Measurements from ENCODE around the gene OR1J1.

The OR1J1 gene, protein sequence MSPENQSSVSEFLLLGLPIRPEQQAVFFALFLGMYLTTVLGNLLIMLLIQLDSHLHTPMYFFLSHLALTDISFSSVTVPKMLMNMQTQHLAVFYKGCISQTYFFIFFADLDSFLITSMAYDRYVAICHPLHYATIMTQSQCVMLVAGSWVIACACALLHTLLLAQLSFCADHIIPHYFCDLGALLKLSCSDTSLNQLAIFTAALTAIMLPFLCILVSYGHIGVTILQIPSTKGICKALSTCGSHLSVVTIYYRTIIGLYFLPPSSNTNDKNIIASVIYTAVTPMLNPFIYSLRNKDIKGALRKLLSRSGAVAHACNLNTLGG

DNA sequence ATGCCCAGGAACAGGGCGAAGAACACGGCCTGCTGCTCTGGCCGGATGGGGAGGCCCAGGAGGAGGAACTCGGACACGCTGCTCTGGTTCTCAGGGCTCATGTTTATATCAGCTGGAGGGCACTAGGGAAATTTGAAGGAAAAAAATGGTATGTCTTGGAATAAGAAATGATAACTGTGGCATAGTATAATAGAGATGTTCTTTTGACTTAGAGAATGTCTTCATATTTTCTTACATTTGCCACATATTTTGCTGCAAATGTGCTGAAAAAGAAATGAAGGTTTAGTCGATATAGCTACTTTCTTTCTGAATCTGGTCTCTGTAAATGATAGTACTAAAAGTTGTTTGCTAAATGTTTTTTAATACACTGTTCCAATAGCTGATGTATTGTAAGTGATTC is at the start of gene OR1J1:
TSS of gene OR1J1 (minus strand) at position 101 of the 400 bp plus-strand sequence. CDS start at position 101, 0 bp downstream.
- TF ChIP-seq POLR2A (IDR thresholded peaks at IDR 0.05; ENCODE audit: low read length) = no peak
- TF ChIP-seq GATA1 (IDR thresholded peaks at IDR 0.05; ENCODE audit: low read depth, low read length) = no peak
- no peak for DNase-seq

GRCh38 chr9:122527193-122527592 is 49.5 kb upstream of the OR1J1 start, which contains the start of gene OR1N1:
Gene OR1N1, minus strand, starts transcription at chr9:122527293. Its CDS starts 0 bp downstream, at chr9:122527293.
- no peak for DNase-seq
- TF ChIP-seq GATA1 (IDR thresholded peaks at IDR 0.05; ENCODE audit: low read depth, low read length) (no peak), POLR2A (IDR thresholded peaks at IDR 0.05; ENCODE audit: low read length) (no peak)

DNA sequence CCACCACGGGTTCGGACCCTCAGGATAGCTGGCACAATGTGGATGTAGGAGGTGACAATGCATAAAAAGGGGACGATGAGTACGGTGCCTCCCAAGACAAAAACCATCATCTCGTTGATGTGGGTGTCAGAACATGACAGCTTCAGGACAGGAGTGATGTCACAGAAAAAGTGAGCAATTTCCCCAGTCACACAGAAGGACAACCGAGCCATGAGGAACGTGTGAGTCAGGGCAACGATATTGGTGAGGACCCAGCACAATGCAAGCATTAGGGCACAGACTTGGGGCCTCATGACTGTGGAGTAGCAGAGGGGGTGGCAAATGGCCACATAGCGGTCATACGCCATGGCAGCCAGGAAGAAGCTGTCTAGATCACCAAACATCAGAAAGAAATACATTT is 48.9 kb upstream of the OR1J1 start:
- DNase-seq = no peak
- TF ChIP-seq GATA1 (IDR thresholded peaks at IDR 0.05; ENCODE audit: low read depth, low read length) (no peak), POLR2A (IDR thresholded peaks at IDR 0.05; ENCODE audit: low read length) (no peak)

DNA sequence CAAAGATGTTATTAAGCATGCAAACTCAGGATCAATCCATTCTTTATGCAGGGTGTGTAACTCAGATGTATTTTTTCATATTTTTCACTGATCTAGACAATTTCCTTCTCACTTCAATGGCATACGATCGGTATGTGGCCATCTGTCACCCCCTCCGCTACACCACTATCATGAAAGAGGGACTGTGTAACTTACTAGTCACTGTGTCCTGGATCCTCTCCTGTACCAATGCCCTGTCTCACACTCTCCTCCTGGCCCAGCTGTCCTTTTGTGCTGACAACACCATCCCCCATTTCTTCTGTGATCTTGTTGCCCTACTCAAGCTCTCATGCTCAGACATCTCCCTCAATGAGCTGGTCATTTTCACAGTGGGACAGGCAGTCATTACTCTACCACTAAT is 41.6 kb upstream of the OR1J1 start:
- no peak for DNase-seq

GRCh38 chr9:122518841-122519240 is 41.1 kb upstream of the OR1J1 start, which contains the start of gene OR1J4:
Gene OR1J4, plus strand, starts transcription at chr9:122519141. Its CDS starts 0 bp downstream, at chr9:122519141.
- TF ChIP-seq POLR2A (IDR thresholded peaks at IDR 0.05; ENCODE audit: low read length) = no peak
- TF ChIP-seq GATA1 (IDR thresholded peaks at IDR 0.05; ENCODE audit: low read depth, low read length) = no peak
- no peak for DNase-seq

More for the DNA sequence above, 41.6 kb upstream of the OR1J1 start:
- no peak for TF ChIP-seq GATA1 (IDR thresholded peaks at IDR 0.05; ENCODE audit: low read depth, low read length)
- TF ChIP-seq POLR2A (IDR thresholded peaks at IDR 0.05; ENCODE audit: low read length) = no peak

- no peak for TF ChIP-seq GATA1 (IDR thresholded peaks at IDR 0.05; ENCODE audit: low read depth, low read length)
- TF ChIP-seq POLR2A (IDR thresholded peaks at IDR 0.05; ENCODE audit: low read length) = no peak
These were observed 40.5 kb upstream of the OR1J1 start for GRCh38 chr9:122518226-122518625.

DNA sequence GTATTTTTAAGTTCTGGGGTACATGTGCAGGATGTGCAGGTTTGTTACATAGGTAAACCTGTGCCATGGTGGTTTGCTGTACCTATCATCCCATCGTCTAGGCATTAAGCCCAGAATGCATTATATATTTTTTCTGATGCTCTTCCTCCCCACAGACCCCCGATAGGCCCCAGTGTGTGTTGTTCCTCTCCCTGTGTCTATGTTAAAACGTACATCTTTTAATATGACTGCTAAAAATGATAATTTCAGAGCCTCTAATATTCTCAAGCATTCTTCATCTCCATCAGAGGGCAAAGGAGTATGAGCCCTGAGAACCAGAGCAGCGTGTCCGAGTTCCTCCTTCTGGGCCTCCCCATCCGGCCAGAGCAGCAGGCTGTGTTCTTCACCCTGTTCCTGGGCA is 32.8 kb upstream of the OR1J1 start, which contains the start of gene OR1J2:
TSS of gene OR1J2 (plus strand) at position 301 of the 400 bp plus-strand sequence. CDS start at position 301, 0 bp downstream.
- DNase-seq = no peak
- TF ChIP-seq GATA1 (IDR thresholded peaks at IDR 0.05; ENCODE audit: low read depth, low read length) = no peak
- TF ChIP-seq POLR2A (IDR thresholded peaks at IDR 0.05; ENCODE audit: low read length) = no peak

More at GRCh38 chr9:122518226-122518625, 40.5 kb upstream of the OR1J1 start:
- no peak for DNase-seq

DNA sequence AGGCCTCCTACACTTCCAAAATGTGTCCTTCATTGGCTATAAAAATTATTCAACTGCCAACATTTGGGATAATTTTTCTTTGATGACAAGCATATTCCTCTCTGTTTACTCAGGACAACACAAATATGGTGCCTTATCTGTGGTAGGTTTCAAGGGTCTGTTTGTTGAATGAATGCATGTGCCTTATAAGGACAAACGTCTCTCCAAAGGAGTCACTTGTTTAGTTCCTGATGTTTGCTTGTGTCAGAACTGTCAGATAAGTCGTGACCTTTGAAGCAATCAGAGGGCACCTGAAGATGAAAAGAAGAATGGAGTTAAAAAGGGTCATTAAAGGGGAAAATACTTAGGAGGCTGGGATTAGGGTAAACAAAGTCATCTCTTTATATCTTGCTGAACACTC is 29.2 kb upstream of the OR1J1 start:
- TF ChIP-seq POLR2A (IDR thresholded peaks at IDR 0.05; ENCODE audit: low read length) = no peak
- no peak for TF ChIP-seq GATA1 (IDR thresholded peaks at IDR 0.05; ENCODE audit: low read depth, low read length)
- DNase-seq = no peak

- TF ChIP-seq GATA1 (IDR thresholded peaks at IDR 0.05; ENCODE audit: low read depth, low read length) = no peak
- TF ChIP-seq POLR2A (IDR thresholded peaks at IDR 0.05; ENCODE audit: low read length) = no peak
- DNase-seq = peak; percentile 35 to 49
These were observed 21.2 kb upstream of the OR1J1 start for GRCh38 chr9:122498883-122499288.

- no peak for TF ChIP-seq GATA1 (IDR thresholded peaks at IDR 0.05; ENCODE audit: low read depth, low read length)
- no peak for DNase-seq
These were observed 1.3 kb upstream of the OR1J1 start for GRCh38 chr9:122479062-122479461.

- TF ChIP-seq POLR2A (IDR thresholded peaks at IDR 0.05; ENCODE audit: low read length) (no peak), GATA1 (IDR thresholded peaks at IDR 0.05; ENCODE audit: low read depth, low read length) (no peak)
- peak in 1 of 2 experiments; percentile 7 for DNase-seq
These were observed 380 bp downstream of the OR1J1 start for GRCh38 chr9:122477346-122477745.

DNA sequence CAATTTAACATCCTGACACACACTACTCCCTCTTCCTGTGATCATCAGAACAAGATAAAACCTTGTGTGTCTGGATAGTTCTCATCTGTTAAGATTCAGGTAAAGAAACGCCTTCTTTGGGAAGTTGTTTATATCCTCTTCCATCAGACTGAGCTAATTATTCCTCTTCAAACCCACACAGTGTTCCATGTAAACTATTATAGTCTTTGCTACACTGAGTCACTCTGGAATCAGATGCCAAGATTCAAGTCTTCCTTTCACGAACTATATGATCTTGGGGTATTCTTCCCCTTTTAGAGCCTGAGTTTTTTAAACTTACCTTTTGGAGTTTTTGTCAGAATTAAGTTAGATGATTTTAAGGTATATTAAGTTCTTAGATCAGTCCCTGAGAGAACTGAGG is 2.0 kb downstream of the OR1J1 start:
- no peak for TF ChIP-seq GATA1 (IDR thresholded peaks at IDR 0.05; ENCODE audit: low read depth, low read length)
- TF ChIP-seq POLR2A (IDR thresholded peaks at IDR 0.05; ENCODE audit: low read length) = no peak
- DNase-seq = no peak

GRCh38 chr9:122474561-122474960 is 3.2 kb downstream of the OR1J1 start:
- no peak for TF ChIP-seq POLR2A (IDR thresholded peaks at IDR 0.05; ENCODE audit: low read length)
- TF ChIP-seq GATA1 (IDR thresholded peaks at IDR 0.05; ENCODE audit: low read depth, low read length) = no peak
- peak; percentile 44 to 89 for DNase-seq

DNA sequence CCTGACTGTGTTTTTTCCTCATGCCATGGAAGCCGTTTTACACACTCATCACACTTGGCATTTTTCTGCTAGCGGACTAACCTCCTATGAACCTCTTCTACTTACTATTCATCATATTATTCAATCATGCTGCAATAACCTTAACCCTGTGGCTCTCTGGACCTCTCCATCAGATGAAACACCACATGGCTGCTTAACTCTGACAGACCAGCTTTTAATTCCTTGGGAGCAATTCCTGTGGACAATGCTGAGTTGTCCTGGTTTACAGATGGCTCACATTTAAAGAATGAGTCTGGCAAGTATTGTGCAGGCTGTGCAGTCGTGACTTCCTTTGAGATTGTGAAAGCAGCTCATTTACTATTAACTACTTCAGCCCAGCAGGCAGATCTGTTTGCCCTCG is 9.0 kb downstream of the OR1J1 start:
- DNase-seq = no peak
- TF ChIP-seq GATA1 (IDR thresholded peaks at IDR 0.05; ENCODE audit: low read depth, low read length) (no peak), POLR2A (IDR thresholded peaks at IDR 0.05; ENCODE audit: low read length) (no peak)

DNA sequence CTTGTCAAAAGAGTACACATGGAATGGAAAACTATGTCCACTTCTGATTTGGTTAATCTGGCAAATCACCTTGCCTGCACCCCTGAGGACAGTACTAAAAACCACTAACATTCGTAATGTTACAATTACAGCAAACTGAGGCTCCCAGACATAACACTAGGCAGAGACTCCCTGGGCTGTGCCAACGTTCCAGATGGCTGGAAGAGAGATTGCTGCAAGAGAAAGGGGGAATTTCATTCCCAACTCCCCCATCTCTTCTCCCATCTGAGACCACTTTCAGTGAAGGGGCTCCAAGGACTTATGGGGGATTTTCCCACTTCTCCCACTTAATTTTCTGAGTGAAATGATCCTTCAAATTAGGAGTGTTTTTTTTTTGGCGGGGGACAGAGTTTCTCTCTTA is 11.3 kb downstream of the OR1J1 start:
- no peak for TF ChIP-seq POLR2A (IDR thresholded peaks at IDR 0.05; ENCODE audit: low read length)
- TF ChIP-seq GATA1 (IDR thresholded peaks at IDR 0.05; ENCODE audit: low read depth, low read length) = no peak
- DNase-seq = no peak
